HG03039 (cell line): Measurements from ENCODE around the gene ZSCAN2.
"Not testable (repeated sequence)": the region's sequence is repeated elsewhere in the genome, so short reads cannot be mapped to it uniquely, and the experiment has no call there.

ENCODE experiments used
- ATAC-seq: cut with Tn5 transposase; IDR thresholded peaks from one replicate; pipeline ENCODE4 v1.9.1; 2021; ENCODE audit warnings: mild to moderate bottlenecking, moderate library complexity; ENCODE audit not compliant: unreplicated experiment

Gene ZSCAN2

GRCh38 chr15:84600687-84601554, at the start of gene ZSCAN2:
Gene ZSCAN2 (plus strand): TSS chr15:84601009. CDS start chr15:84603928, 2,919 bp downstream.
- peak; percentile 90 for ATAC-seq

- ATAC-seq = not testable (repeated sequence)
Measured at GRCh38 chr15:84551624-84552023, 49.2 kb upstream of the ZSCAN2 start.

GRCh38 chr15:84552896-84553295, 47.9 kb upstream of the ZSCAN2 start:
- ATAC-seq = no peak

- ATAC-seq = not testable (repeated sequence)
Measured at GRCh38 chr15:84556690-84557089, 44.1 kb upstream of the ZSCAN2 start.

- ATAC-seq = not testable (repeated sequence)
Measured at GRCh38 chr15:84568021-84568420, 32.8 kb upstream of the ZSCAN2 start.

- no peak for ATAC-seq
Measured at GRCh38 chr15:84570164-84570735, 30.6 kb upstream of the ZSCAN2 start.

- ATAC-seq = no peak
Measured at GRCh38 chr15:84572231-84572630, 28.6 kb upstream of the ZSCAN2 start.

GRCh38 chr15:84575493-84575892, 25.3 kb upstream of the ZSCAN2 start:
- ATAC-seq = no peak

GRCh38 chr15:84577891-84578290, 22.9 kb upstream of the ZSCAN2 start:
- ATAC-seq = not testable (repeated sequence)

- not testable (repeated sequence) for ATAC-seq
Measured at GRCh38 chr15:84579261-84579721, 21.5 kb upstream of the ZSCAN2 start.

- not testable (repeated sequence) for ATAC-seq
Measured at GRCh38 chr15:84581676-84582428, 19.0 kb upstream of the ZSCAN2 start.

GRCh38 chr15:84582583-84583157, 18.1 kb upstream of the ZSCAN2 start:
- ATAC-seq = no peak

- not testable (repeated sequence) for ATAC-seq
Measured at GRCh38 chr15:84583921-84584320, 16.9 kb upstream of the ZSCAN2 start.

GRCh38 chr15:84586696-84587095, 14.1 kb upstream of the ZSCAN2 start:
- no peak for ATAC-seq

- peak; percentile 86 for ATAC-seq
Measured at GRCh38 chr15:84588053-84588874, 12.5 kb upstream of the ZSCAN2 start.

GRCh38 chr15:84590406-84590805, 10.4 kb upstream of the ZSCAN2 start:
- no peak for ATAC-seq

GRCh38 chr15:84591815-84592214, 9.0 kb upstream of the ZSCAN2 start:
- no peak for ATAC-seq

- no peak for ATAC-seq
Measured at GRCh38 chr15:84594617-84595290, 6.1 kb upstream of the ZSCAN2 start.

GRCh38 chr15:84595660-84596059, 5.1 kb upstream of the ZSCAN2 start:
- no peak for ATAC-seq

GRCh38 chr15:84597296-84597695, 3.5 kb upstream of the ZSCAN2 start:
- no peak for ATAC-seq
